ENCODE data around the gene EXD3.

DNA sequence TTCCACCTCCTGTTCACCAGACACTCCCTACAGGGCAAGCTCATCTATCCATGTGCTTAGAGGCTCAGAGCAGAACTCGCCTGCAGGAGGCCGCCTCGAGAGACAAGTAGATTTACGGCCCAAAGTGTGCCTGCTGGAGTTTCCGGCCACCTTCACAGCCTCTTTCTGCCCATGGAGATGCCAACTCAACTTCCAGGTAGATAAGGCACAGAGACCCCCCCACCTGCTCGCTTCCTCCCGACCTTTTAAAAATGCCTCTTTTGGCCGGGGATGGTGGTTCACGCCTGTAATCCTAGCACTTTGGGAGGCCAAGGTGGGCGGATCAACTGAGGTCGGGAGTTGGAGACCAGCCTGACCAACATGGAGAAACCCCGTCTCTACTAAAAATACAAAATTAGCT is 46.6 kb downstream of the EXD3 start:
- TF ChIP-seq, protein P1, sequence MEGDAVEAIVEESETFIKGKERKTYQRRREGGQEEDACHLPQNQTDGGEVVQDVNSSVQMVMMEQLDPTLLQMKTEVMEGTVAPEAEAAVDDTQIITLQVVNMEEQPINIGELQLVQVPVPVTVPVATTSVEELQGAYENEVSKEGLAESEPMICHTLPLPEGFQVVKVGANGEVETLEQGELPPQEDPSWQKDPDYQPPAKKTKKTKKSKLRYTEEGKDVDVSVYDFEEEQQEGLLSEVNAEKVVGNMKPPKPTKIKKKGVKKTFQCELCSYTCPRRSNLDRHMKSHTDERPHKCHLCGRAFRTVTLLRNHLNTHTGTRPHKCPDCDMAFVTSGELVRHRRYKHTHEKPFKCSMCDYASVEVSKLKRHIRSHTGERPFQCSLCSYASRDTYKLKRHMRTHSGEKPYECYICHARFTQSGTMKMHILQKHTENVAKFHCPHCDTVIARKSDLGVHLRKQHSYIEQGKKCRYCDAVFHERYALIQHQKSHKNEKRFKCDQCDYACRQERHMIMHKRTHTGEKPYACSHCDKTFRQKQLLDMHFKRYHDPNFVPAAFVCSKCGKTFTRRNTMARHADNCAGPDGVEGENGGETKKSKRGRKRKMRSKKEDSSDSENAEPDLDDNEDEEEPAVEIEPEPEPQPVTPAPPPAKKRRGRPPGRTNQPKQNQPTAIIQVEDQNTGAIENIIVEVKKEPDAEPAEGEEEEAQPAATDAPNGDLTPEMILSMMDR (IDR thresholded peaks at IDR 0.05): no peak
- no peak for TF ChIP-seq POLR2A (IDR thresholded peaks at IDR 0.05)
